GM21723 (cell line): ENCODE measurements around the gene TBR1.

Experiments
- ATAC-seq: cut with Tn5 transposase; IDR thresholded peaks from one replicate; pipeline ENCODE4 v1.9.1; 2021; ENCODE audit warnings: mild to moderate bottlenecking, moderate library complexity; ENCODE audit not compliant: unreplicated experiment

The TBR1 gene

GRCh38 chr2:161426922-161427663, 11.0 kb downstream of the TBR1 start:
- no peak for ATAC-seq

GRCh38 chr2:161427664-161428587, 11.8 kb downstream of the TBR1 start:
- ATAC-seq: no peak

GRCh38 chr2:161430386-161430785, 14.3 kb downstream of the TBR1 start:
- ATAC-seq: no peak

- no peak for ATAC-seq
Measured at GRCh38 chr2:161432107-161432506, 16.0 kb downstream of the TBR1 start.

GRCh38 chr2:161434118-161434517, 18.0 kb downstream of the TBR1 start:
- no peak for ATAC-seq

GRCh38 chr2:161436411-161436810, 20.3 kb downstream of the TBR1 start:
- ATAC-seq: no peak

- ATAC-seq: no peak
Measured at GRCh38 chr2:161438598-161438997, 22.5 kb downstream of the TBR1 start.

GRCh38 chr2:161445097-161445496, 29.0 kb downstream of the TBR1 start:
- no peak for ATAC-seq

GRCh38 chr2:161448431-161448830, 32.3 kb downstream of the TBR1 start:
- ATAC-seq: no peak

- ATAC-seq: no peak
Measured at GRCh38 chr2:161471631-161472030, 55.5 kb downstream of the TBR1 start.

GRCh38 chr2:161474920-161475319, 58.8 kb downstream of the TBR1 start:
- ATAC-seq: no peak
